Measurements from ENCODE around the gene TACC2.
A peak's percentile ranks its signal among the peaks of the same experiment; 100 is the strongest.

The TACC2 gene

GRCh38 chr10:122033224-122033926, 44.4 kb downstream of the TACC2 start:
- DNase-seq, result no peak

DNA sequence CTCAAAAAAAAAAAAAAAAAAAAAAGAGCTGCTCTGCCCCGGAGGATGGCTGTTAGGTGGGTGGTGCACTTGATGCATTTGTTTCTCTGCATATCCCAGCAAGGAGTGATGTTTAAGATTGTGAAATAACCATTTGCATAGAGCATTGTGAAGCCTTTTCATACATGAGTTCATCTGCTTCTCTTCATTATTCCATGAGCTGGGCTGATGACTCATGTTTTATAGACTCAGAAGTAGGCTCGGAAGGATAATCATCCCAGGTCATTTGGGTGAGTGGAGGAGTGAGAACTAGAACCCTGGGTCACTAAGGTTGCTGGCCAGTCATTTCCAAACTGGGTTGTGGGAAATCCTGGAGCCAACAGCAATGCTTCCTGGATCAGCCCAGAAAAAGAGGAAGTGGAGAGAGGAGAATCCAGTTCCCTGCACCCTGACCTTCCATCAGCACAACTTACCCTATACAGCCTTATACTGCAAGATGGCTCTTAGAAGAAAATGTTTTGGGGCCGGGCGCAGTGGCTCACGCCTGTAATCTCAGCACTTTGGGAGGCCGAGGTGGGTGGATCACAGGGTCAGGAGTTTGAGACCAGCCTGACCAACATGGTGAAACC, 45.3 kb downstream of the TACC2 start:
- no peak for DNase-seq

GRCh38 chr10:122040786-122041185, 51.8 kb downstream of the TACC2 start:
- no peak for DNase-seq

DNA sequence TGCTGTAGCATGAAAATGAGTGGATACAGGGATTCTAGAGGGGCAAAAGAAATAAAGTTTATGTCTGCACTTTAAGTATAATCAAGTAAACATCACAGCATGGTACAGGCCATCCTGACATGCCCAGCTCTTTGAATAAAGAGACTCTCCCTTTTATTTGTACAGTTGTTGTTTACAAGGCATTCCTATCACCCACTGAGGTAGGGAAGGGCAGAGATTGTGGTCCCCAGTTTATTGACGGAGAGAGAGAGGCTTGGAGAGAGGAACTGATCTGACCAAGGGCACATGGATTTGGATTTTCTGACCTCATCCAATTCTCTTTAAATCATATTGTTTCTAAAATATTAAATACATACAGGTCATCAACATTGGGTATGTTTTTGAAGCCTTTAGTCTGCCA, 53.9 kb downstream of the TACC2 start:
- DNase-seq, result no peak

DNA sequence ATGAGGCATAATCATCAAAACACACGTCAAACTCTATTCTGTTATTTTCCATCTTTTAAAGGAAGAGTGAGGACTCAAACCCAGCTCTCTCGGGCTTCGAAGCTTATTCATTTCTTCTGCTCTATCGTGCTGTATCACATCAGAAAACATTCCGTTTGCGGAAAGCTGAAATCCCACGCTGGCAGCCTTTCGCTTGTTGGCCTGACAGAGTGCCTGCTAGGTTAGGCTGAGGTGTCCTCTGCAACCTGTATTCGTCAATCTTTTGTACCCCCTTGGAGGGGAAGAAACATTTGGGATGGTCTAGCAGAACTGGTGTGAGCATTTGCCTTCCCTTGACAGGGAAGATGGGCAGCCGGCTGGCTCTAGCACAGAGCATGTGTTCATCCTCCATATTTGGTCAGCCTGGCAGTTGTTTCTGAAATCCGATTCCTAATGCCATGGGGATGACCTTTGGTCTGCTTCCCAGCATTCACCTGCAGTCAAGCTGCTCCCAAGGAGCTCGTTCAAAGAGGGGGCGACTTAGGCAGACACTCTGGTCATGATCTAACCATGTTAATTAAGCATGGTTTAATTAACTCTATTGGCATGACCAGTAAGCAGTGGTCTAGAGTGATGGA, 55.2 kb downstream of the TACC2 start:
- no peak for DNase-seq

GRCh38 chr10:122044713-122045112, 55.8 kb downstream of the TACC2 start:
- no peak for DNase-seq

DNA sequence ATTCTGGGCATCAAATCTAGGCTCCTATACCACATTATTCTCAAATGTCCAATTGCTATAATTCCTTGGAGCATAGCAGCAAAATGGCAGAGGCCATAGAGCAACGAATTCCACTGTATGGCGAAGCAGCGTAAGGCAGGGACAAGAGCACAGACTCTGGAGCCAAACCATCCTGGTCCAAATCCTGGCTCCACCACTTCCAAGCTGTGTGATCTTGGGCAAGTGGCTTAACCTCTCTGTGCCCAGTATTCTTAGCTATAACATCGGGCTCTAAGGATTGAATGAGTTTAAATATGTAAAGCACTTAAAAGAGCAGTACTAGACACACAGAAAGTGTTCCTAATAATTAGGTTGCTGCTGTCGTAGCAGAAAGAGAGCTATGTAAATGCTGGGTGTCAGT, 56.2 kb downstream of the TACC2 start:
- no peak for DNase-seq

GRCh38 chr10:122047560-122047959, 58.6 kb downstream of the TACC2 start:
- no peak for DNase-seq

GRCh38 chr10:122049076-122049475, 60.1 kb downstream of the TACC2 start:
- DNase-seq, result no peak

DNA sequence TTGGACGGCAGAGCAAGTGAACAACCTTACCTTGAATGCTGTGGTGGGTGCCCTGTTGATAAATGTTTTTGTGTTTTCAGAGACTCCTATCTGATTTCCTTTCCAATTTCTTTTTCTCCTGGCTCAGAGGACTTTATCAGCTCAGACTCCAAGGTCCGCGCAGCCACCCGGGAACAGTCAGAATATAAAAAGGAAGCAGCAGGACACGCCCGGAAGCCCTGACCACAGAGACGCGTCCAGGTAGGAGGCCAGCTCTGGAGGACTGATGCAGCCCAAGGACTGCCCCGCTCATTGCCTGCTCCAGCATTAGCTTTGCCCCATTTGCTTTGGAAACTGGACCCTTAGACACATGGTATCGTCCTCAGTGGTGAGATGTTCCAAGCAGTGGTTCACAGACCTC, 61.3 kb downstream of the TACC2 start:
- DNase-seq, result no peak

GRCh38 chr10:122050811-122051210, 61.8 kb downstream of the TACC2 start:
- no peak for DNase-seq

DNA sequence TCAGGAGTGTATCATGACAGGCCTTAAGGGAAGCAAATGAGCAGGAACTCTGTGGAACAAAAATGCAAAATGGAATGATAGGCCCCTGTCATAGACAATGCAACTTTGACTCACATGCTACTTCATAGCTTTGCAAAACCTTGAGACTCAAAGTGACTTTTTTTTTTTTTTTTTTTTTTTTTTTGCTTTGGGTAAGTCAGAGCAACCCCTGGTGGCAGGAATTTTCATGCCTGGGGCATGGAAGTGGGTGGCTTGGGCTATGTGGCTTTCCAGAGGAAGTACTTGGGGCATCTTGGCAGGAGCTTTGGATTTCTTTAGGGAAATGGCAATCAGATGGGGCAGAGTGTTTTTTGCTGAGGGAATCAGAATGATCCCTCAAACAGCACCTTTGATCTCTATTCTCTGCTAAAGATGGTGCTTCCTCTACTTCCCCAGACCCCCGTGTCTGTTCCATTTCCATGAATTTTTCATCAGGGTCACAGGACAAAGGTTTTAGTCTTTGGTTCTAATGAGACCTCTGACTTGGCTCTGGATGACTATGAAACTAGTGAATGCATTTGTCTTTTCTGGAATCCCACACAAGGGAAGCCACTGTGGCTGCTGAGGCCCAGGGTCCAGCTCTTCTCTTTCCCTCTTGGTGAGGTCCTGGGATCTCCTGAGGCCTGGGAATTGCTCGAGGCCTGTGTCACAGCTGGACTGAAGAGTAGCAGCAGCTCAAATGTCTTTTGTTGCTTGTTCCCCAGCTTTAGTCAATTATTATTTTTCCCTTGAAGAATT, 62.8 kb downstream of the TACC2 start:
- DNase-seq, result no peak

DNA sequence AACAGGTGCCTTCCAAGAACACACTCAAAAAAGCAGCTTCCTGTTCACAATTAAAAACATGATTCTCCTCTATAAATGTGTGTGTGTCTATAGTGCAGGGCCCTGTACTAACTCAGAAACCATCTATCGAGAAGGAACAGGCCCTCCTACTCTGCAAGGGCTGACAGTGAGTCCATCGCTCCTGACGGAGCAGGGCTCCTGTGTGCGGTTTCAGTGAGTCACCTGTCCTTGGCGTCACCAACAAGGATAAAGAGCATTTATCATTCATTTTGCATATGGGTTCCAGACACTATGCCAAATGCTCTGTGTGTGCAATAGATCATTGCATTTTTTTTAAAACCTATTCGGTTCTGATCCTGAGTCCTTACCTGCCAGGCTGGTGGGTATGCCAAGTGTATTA, 63.7 kb downstream of the TACC2 start:
- DNase-seq, result no peak

GRCh38 chr10:122053314-122053713, 64.4 kb downstream of the TACC2 start:
- DNase-seq, result no peak

DNA sequence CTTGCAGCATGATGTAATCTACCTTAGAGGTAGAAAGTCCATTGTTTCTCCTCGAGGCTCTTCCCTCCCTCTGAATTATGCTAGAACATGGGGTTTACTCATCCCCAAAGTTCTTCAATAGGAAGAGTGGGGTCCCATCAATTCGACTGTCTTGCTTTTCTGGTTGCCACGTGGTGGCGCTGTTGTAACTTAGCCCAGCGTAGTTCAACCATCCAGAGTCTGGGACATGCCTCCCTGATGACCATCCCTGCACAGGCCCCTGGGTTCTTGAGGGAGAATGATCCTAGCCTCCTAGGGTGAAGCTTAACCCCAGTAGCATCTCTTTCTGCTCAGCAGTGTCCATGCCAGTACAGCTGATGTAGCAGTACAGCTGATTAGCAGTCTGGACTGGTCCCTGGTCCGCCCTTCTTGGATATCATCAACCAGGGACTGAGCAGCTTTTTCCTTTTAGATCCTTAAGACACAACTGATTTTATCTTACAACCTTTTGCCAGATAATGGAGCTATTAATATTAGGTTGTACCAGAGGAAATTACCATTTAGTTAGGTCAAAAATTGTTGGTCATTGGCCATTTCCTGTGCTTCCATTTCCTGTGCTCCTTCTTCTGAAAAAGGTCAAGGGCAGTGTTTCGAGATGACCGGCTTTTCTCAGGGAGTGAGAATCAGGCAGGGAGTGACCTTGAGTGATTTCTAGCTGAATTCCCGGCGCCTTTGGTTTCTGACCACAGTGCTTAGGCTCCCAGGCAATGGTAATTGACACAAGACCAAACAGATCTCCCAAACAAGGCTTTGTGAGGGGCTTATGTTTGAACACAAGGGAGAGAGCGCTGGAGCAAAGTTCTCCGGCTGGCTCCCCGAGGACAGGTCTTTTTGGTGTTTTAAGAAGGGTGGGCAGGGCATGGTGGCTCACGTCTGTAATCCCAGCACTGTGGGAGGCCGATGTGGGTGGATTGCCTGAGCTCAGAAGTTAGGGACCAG, 65.4 kb downstream of the TACC2 start:
- peak in 1 of 2 experiments; percentile 35 for DNase-seq

- no peak for DNase-seq
Observed at GRCh38 chr10:122055252-122055651, 66.3 kb downstream of the TACC2 start.

DNA sequence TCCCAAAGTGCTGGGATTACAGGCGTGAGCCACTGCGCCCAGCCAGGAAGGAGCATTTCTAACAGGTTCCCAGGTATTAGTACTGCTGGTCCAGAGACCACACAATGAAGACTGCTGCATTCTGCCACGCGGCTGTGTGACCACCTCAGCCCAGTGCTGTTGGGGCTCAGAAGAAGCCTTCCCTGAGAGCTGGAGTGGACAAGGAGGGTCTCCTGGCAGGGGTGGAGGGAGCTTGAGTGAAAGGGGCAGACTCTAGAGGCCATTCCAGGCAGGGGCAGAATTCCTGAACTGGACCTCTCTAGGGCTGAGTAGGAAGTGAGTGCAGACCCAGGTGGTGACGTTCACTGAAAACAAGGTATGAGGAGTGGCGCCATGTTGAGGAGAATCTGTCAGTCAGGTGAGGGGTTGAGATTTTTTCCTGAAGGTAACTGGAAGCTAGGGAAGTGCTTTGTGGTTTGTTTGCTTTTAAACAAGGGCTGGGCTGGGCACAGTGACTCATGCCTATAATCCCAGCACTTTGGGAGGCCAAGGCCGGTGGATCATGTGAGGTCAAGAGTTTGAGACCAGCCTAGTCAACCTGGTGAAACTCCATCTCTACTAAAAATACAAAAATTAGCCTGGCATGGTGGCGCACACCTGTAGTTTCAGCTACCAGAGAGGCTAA, 67.6 kb downstream of the TACC2 start:
- no peak for DNase-seq

- DNase-seq, result no peak
Observed at GRCh38 chr10:122057841-122058413, 69.0 kb downstream of the TACC2 start.

DNA sequence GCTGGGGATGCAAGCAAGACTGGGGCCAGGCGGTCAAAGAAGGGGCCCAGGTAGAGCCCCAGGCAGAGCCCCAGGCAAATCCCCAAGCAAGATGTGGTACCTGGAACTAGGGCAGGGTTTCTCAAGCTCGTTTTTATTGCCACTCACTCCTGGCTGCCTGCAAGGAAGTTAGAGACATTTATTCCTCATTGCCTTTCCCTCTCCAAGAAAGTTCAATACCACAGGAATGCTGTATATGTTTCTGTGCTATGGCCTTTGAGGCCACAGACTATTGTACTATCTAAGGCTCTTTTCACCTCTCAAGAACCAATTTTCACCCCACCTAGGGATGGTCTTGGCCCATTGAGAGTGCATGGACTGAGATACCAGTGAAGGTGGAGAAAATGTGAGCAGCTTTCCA, 71.3 kb downstream of the TACC2 start:
- DNase-seq, result no peak

DNA sequence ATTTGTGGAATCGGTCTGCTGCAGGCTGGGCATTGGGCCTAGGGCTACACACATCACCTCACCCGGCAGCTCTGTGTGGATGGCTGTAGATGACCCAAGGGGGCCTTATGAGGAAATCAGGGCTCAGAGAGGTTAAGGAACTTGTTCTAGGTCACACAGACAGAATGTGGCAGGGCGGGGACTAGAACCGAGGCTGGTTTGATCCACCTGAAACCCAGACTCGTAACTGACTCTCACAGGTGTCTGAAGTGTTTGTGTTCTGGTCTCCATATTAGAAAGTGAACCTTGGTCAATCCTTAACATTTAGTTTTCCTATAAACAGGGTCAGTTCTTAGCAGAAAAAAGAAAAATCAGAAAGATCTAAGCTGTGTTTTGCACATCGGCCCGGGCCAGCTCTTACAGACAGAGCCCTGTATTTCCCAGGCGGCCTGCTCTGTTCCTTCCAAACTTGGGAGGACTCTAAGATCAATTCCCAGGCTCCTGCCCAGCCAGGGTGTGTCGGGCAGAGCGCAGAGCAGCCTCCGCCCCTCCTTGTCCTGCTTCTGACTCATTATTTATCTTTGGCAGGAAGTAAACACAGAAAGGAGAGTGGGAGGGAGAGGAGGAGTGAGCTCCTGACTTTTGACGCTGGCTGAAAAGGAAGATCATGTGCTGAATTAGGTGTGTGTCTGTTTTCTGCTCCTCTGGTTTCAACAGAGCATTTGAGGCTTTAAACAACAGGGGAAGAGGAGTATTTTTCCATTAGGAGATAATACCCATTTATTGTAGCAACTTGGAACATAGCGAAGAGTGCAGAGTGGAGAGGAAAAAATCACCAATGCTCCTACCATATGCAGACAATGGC, 74.1 kb downstream of the TACC2 start:
- DNase-seq, result no peak
